Measurements from ENCODE around the gene MAMLD1.
A peak's percentile ranks its signal among the peaks of the same experiment; 100 is the strongest.

The MAMLD1 gene

GRCh38 chrX:150504397-150505182 lies 141.5 kb downstream of the MAMLD1 start:
- Histone ChIP-seq H3K36me3 (ENCODE audit: control insufficient read depth in 1 of 2, insufficient read depth in 2 of 2, low read length in 2 of 2) (no peaks in the 10 kb centered on the region), H3K9me3 (ENCODE audit: control insufficient read depth in 1 of 2, low read length in 2 of 2) (no peaks in the 10 kb centered on the region), H3K27me3 (ENCODE audit: low read depth, low read length) (no peaks in the 10 kb centered on the region), H3K27ac (ENCODE audit: low read length) (no peak overlapping the region), H3K4me3 (ENCODE audit: low read depth in 1 of 2, low read length in 2 of 2) (no peak overlapping the region), H3K4me1 (ENCODE audit: control insufficient read depth in 1 of 2, insufficient read depth in 2 of 2, low read length in 2 of 2) (peaks cover 0 to 9% of the 10 kb centered on the region in 2 donors)

- Histone ChIP-seq H3K4me3 (ENCODE audit: low read depth in 1 of 2, low read length in 2 of 2) (no peak overlapping the region), H3K4me1 (ENCODE audit: control insufficient read depth in 1 of 2, insufficient read depth in 2 of 2, low read length in 2 of 2) (peaks cover 0 to 9% of the 10 kb centered on the region in 2 donors), H3K36me3 (ENCODE audit: control insufficient read depth in 1 of 2, insufficient read depth in 2 of 2, low read length in 2 of 2) (no peaks in the 10 kb centered on the region), H3K27ac (ENCODE audit: low read length) (no peak overlapping the region), H3K27me3 (ENCODE audit: low read depth, low read length) (no peaks in the 10 kb centered on the region), H3K9me3 (ENCODE audit: control insufficient read depth in 1 of 2, low read length in 2 of 2) (no peaks in the 10 kb centered on the region)
These were observed 142.9 kb downstream of the MAMLD1 start for GRCh38 chrX:150506020-150506419.

GRCh38 chrX:150506486-150506885 lies 143.4 kb downstream of the MAMLD1 start:
- Histone ChIP-seq H3K27ac (ENCODE audit: low read length) (no peak overlapping the region), H3K4me3 (ENCODE audit: low read depth in 1 of 2, low read length in 2 of 2) (no peak overlapping the region), H3K27me3 (ENCODE audit: low read depth, low read length) (no peaks in the 10 kb centered on the region)

GRCh38 chrX:150507251-150507856 lies 144.2 kb downstream of the MAMLD1 start:
- peaks cover 0 to 9% of the 10 kb centered on the region in 2 donors for H3K4me1 ChIP-seq (ENCODE audit: control insufficient read depth in 1 of 2, insufficient read depth in 2 of 2, low read length in 2 of 2)
- H3K27me3 ChIP-seq (ENCODE audit: low read depth, low read length): no peaks in the 10 kb centered on the region
- H3K9me3 ChIP-seq (ENCODE audit: control insufficient read depth in 1 of 2, low read length in 2 of 2): no peaks in the 10 kb centered on the region
- peaks cover 0 to under 1% of the 10 kb centered on the region in 2 donors for H3K36me3 ChIP-seq (ENCODE audit: control insufficient read depth in 1 of 2, insufficient read depth in 2 of 2, low read length in 2 of 2)
- H3K4me3 ChIP-seq (ENCODE audit: low read depth in 1 of 2, low read length in 2 of 2): peak overlapping the region in 1 of 2 donors; percentile 3
- peak overlapping the region; percentile 39 for H3K27ac ChIP-seq (ENCODE audit: low read length)

More at GRCh38 chrX:150506486-150506885, 143.4 kb downstream of the MAMLD1 start:
- H3K9me3 ChIP-seq (ENCODE audit: control insufficient read depth in 1 of 2, low read length in 2 of 2): no peaks in the 10 kb centered on the region
- H3K36me3 ChIP-seq (ENCODE audit: control insufficient read depth in 1 of 2, insufficient read depth in 2 of 2, low read length in 2 of 2): no peaks in the 10 kb centered on the region
- peaks cover 0 to 9% of the 10 kb centered on the region in 2 donors for H3K4me1 ChIP-seq (ENCODE audit: control insufficient read depth in 1 of 2, insufficient read depth in 2 of 2, low read length in 2 of 2)

GRCh38 chrX:150508018-150508417 lies 144.9 kb downstream of the MAMLD1 start:
- Histone ChIP-seq H3K4me1 (ENCODE audit: control insufficient read depth in 1 of 2, insufficient read depth in 2 of 2, low read length in 2 of 2) (peaks cover 0 to 9% of the 10 kb centered on the region in 2 donors), H3K27ac (ENCODE audit: low read length) (peak overlapping the region; percentile 39), H3K36me3 (ENCODE audit: control insufficient read depth in 1 of 2, insufficient read depth in 2 of 2, low read length in 2 of 2) (peaks cover 0 to 6% of the 10 kb centered on the region in 2 donors), H3K27me3 (ENCODE audit: low read depth, low read length) (no peaks in the 10 kb centered on the region), H3K4me3 (ENCODE audit: low read depth in 1 of 2, low read length in 2 of 2) (no peak overlapping the region), H3K9me3 (ENCODE audit: control insufficient read depth in 1 of 2, low read length in 2 of 2) (no peaks in the 10 kb centered on the region)

- Histone ChIP-seq H3K4me1 (ENCODE audit: control insufficient read depth in 1 of 2, insufficient read depth in 2 of 2, low read length in 2 of 2) (peaks cover 0 to 9% of the 10 kb centered on the region in 2 donors), H3K27me3 (ENCODE audit: low read depth, low read length) (no peaks in the 10 kb centered on the region), H3K36me3 (ENCODE audit: control insufficient read depth in 1 of 2, insufficient read depth in 2 of 2, low read length in 2 of 2) (peaks cover 0 to 6% of the 10 kb centered on the region in 2 donors), H3K4me3 (ENCODE audit: low read depth in 1 of 2, low read length in 2 of 2) (no peak overlapping the region), H3K27ac (ENCODE audit: low read length) (no peak overlapping the region), H3K9me3 (ENCODE audit: control insufficient read depth in 1 of 2, low read length in 2 of 2) (no peaks in the 10 kb centered on the region)
These were observed 145.6 kb downstream of the MAMLD1 start for GRCh38 chrX:150508451-150509367.

- no peak overlapping the region for H3K27ac ChIP-seq (ENCODE audit: low read length)
- H3K36me3 ChIP-seq (ENCODE audit: control insufficient read depth in 1 of 2, insufficient read depth in 2 of 2, low read length in 2 of 2): peaks cover 0 to 6% of the 10 kb centered on the region in 2 donors
- H3K4me1 ChIP-seq (ENCODE audit: control insufficient read depth in 1 of 2, insufficient read depth in 2 of 2, low read length in 2 of 2): peaks cover 0 to 5% of the 10 kb centered on the region in 2 donors
- H3K9me3 ChIP-seq (ENCODE audit: control insufficient read depth in 1 of 2, low read length in 2 of 2): no peaks in the 10 kb centered on the region
- no peak overlapping the region for H3K4me3 ChIP-seq (ENCODE audit: low read depth in 1 of 2, low read length in 2 of 2)
- H3K27me3 ChIP-seq (ENCODE audit: low read depth, low read length): no peaks in the 10 kb centered on the region
These were observed 146.6 kb downstream of the MAMLD1 start for GRCh38 chrX:150509703-150510102.

- Histone ChIP-seq H3K4me1 (ENCODE audit: control insufficient read depth in 1 of 2, insufficient read depth in 2 of 2, low read length in 2 of 2) (peaks cover 0 to 5% of the 10 kb centered on the region in 2 donors), H3K27me3 (ENCODE audit: low read depth, low read length) (no peaks in the 10 kb centered on the region), H3K4me3 (ENCODE audit: low read depth in 1 of 2, low read length in 2 of 2) (no peak overlapping the region), H3K9me3 (ENCODE audit: control insufficient read depth in 1 of 2, low read length in 2 of 2) (no peaks in the 10 kb centered on the region), H3K36me3 (ENCODE audit: control insufficient read depth in 1 of 2, insufficient read depth in 2 of 2, low read length in 2 of 2) (peaks cover 0 to 6% of the 10 kb centered on the region in 2 donors), H3K27ac (ENCODE audit: low read length) (no peak overlapping the region)
These were observed 149.4 kb downstream of the MAMLD1 start for GRCh38 chrX:150512461-150512901.

GRCh38 chrX:150513544-150513943 lies 150.4 kb downstream of the MAMLD1 start:
- H3K4me3 ChIP-seq (ENCODE audit: low read depth in 1 of 2, low read length in 2 of 2): no peak overlapping the region
- H3K36me3 ChIP-seq (ENCODE audit: control insufficient read depth in 1 of 2, insufficient read depth in 2 of 2, low read length in 2 of 2): peaks cover 0 to 6% of the 10 kb centered on the region in 2 donors
- no peaks in the 10 kb centered on the region for H3K27me3 ChIP-seq (ENCODE audit: low read depth, low read length)
- H3K27ac ChIP-seq (ENCODE audit: low read length): no peak overlapping the region
- H3K9me3 ChIP-seq (ENCODE audit: control insufficient read depth in 1 of 2, low read length in 2 of 2): no peaks in the 10 kb centered on the region
- peaks cover 0 to 7% of the 10 kb centered on the region in 2 donors for H3K4me1 ChIP-seq (ENCODE audit: control insufficient read depth in 1 of 2, insufficient read depth in 2 of 2, low read length in 2 of 2)

GRCh38 chrX:150514462-150514861 lies 151.3 kb downstream of the MAMLD1 start:
- Histone ChIP-seq H3K4me1 (ENCODE audit: control insufficient read depth in 1 of 2, insufficient read depth in 2 of 2, low read length in 2 of 2) (peaks cover 0 to 3% of the 10 kb centered on the region in 2 donors), H3K36me3 (ENCODE audit: control insufficient read depth in 1 of 2, insufficient read depth in 2 of 2, low read length in 2 of 2) (peaks cover 0 to 6% of the 10 kb centered on the region in 2 donors), H3K27me3 (ENCODE audit: low read depth, low read length) (no peaks in the 10 kb centered on the region), H3K27ac (ENCODE audit: low read length) (no peak overlapping the region), H3K4me3 (ENCODE audit: low read depth in 1 of 2, low read length in 2 of 2) (no peak overlapping the region), H3K9me3 (ENCODE audit: control insufficient read depth in 1 of 2, low read length in 2 of 2) (no peaks in the 10 kb centered on the region)

GRCh38 chrX:150515801-150516200 lies 152.7 kb downstream of the MAMLD1 start:
- Histone ChIP-seq H3K9me3 (ENCODE audit: control insufficient read depth in 1 of 2, low read length in 2 of 2) (no peaks in the 10 kb centered on the region), H3K27ac (ENCODE audit: low read length) (no peak overlapping the region), H3K4me1 (ENCODE audit: control insufficient read depth in 1 of 2, insufficient read depth in 2 of 2, low read length in 2 of 2) (peaks cover 0 to 3% of the 10 kb centered on the region in 2 donors), H3K4me3 (ENCODE audit: low read depth in 1 of 2, low read length in 2 of 2) (no peak overlapping the region), H3K27me3 (ENCODE audit: low read depth, low read length) (no peaks in the 10 kb centered on the region), H3K36me3 (ENCODE audit: control insufficient read depth in 1 of 2, insufficient read depth in 2 of 2, low read length in 2 of 2) (peaks cover 0 to 6% of the 10 kb centered on the region in 2 donors)

Measured in muscle layer of duodenum (tissue), 2 donors.